HG02610 (cell line): ENCODE results near the gene ZFC3H1.
"Not testable (repeated sequence)": the region's sequence is repeated elsewhere in the genome, so short reads cannot be mapped to it uniquely, and the experiment has no call there.

Experiments
- ATAC-seq: cut with Tn5 transposase; IDR thresholded peaks from one replicate; pipeline ENCODE4 v1.9.1; 2021; ENCODE audit warnings: mild to moderate bottlenecking, moderate library complexity; ENCODE audit not compliant: unreplicated experiment

Gene ZFC3H1

GRCh38 chr12:71581206-71581605, 82.4 kb downstream of the ZFC3H1 start:
- no peak for ATAC-seq

- ATAC-seq, result no peak
These were observed 84.9 kb downstream of the ZFC3H1 start for GRCh38 chr12:71578694-71579258.

- ATAC-seq, result no peak
These were observed 87.2 kb downstream of the ZFC3H1 start for GRCh38 chr12:71576496-71576895.

- ATAC-seq, result not testable (repeated sequence)
These were observed 93.8 kb downstream of the ZFC3H1 start for GRCh38 chr12:71569885-71570284.

- ATAC-seq, result no peak
These were observed 96.1 kb downstream of the ZFC3H1 start for GRCh38 chr12:71567537-71567936.

- ATAC-seq, result no peak
These were observed 97.0 kb downstream of the ZFC3H1 start for GRCh38 chr12:71566655-71567054.

GRCh38 chr12:71565535-71565934, 98.1 kb downstream of the ZFC3H1 start:
- no peak for ATAC-seq

- no peak for ATAC-seq
These were observed 100.7 kb downstream of the ZFC3H1 start for GRCh38 chr12:71562676-71563595.
